ENCODE data around the gene FYCO1. TPM values are rescaled to one million over a fixed set of nuclear protein-coding genes. Genes with fewer than 3 reads are reported as not detected.
"Not testable (repeated sequence)": the region's sequence is repeated elsewhere in the genome, so short reads cannot be mapped to it uniquely, and the experiment has no call there.

Gene FYCO1
- 17.5 TPM for polyA plus RNA-seq (ENCODE audit: insufficient read length)
- long read RNA-seq, donor 1, full-length matches to known transcripts: 1 of 1 reads
- long read RNA-seq, donor 1, partial matches to known transcripts: 0 of 1 reads
- long read RNA-seq, donor 1, other reads (novel, unspliced or antisense): 0 of 1 reads
- long read RNA-seq, donor 2, full-length matches to known transcripts: 3 of 16 reads
- long read RNA-seq, donor 2, partial matches to known transcripts: 13 of 16 reads
- long read RNA-seq, donor 2, other reads (novel, unspliced or antisense): 0 of 16 reads
- long read RNA-seq, donor 3, full-length matches to known transcripts: 1 of 1 reads
- long read RNA-seq, donor 3, partial matches to known transcripts: 0 of 1 reads
- long read RNA-seq, donor 3, other reads (novel, unspliced or antisense): 0 of 1 reads
- long read RNA-seq, donor 4: 0 reads
- long read RNA-seq, donor 5: 0 reads
- long read RNA-seq, donor 6, full-length matches to known transcripts: 1 of 1 reads
- long read RNA-seq, donor 6, partial matches to known transcripts: 0 of 1 reads
- long read RNA-seq, donor 6, other reads (novel, unspliced or antisense): 0 of 1 reads
- long read RNA-seq, donor 7: 0 reads
- long read RNA-seq, donor 8: 0 reads

GRCh38 chr3:45995236-45996192, at the start of gene FYCO1:
Gene FYCO1 (minus strand): TSS chr3:45995824. CDS start chr3:45984910, 10,914 bp downstream.
- DNase-seq: peak; percentile 84

GRCh38 chr3:46038916-46039315, 43.3 kb upstream of the FYCO1 start:
- no peak for DNase-seq

GRCh38 chr3:46038071-46038470, 42.4 kb upstream of the FYCO1 start:
- DNase-seq: not testable (repeated sequence)

GRCh38 chr3:46036191-46036590, 40.6 kb upstream of the FYCO1 start:
- no peak for DNase-seq

GRCh38 chr3:46031747-46032146, 36.1 kb upstream of the FYCO1 start:
- no peak for DNase-seq

- no peak for DNase-seq
Measured at GRCh38 chr3:46031269-46031668, 35.6 kb upstream of the FYCO1 start.

- DNase-seq: no peak
Measured at GRCh38 chr3:46030626-46031025, 35.0 kb upstream of the FYCO1 start.

GRCh38 chr3:46029953-46030543, 34.4 kb upstream of the FYCO1 start:
- no peak for DNase-seq

- DNase-seq: no peak
Measured at GRCh38 chr3:46027736-46028397, 32.2 kb upstream of the FYCO1 start.

- DNase-seq: no peak
Measured at GRCh38 chr3:46027021-46027705, 31.5 kb upstream of the FYCO1 start, which contains the start of gene XCR1. Gene XCR1 (minus strand): TSS chr3:46027483. CDS start chr3:46021947, 5,536 bp downstream.

GRCh38 chr3:46025139-46025538, 29.5 kb upstream of the FYCO1 start:
- DNase-seq: no peak

- DNase-seq: no peak
Measured at GRCh38 chr3:46024131-46024530, 28.5 kb upstream of the FYCO1 start.

- no peak for DNase-seq
Measured at GRCh38 chr3:46022909-46023785, 27.5 kb upstream of the FYCO1 start.

- no peak for DNase-seq
Measured at GRCh38 chr3:46021516-46021915, 25.9 kb upstream of the FYCO1 start.

- no peak for DNase-seq
Measured at GRCh38 chr3:46020766-46021510, 25.3 kb upstream of the FYCO1 start.

- no peak for DNase-seq
Measured at GRCh38 chr3:46019707-46020106, 24.1 kb upstream of the FYCO1 start.

- DNase-seq: no peak
Measured at GRCh38 chr3:46017720-46018119, 22.1 kb upstream of the FYCO1 start.

- DNase-seq: no peak
Measured at GRCh38 chr3:46013316-46014094, 17.9 kb upstream of the FYCO1 start.
